GM13976 (cell line): ENCODE measurements around the gene COTL1.

ENCODE experiments used
- DNase-seq: peaks from one replicate; pipeline ENCODE4 v3.0.0; 2012; ENCODE audit warnings: low spot score
- CTCF ChIP-seq: IDR thresholded peaks from 2 replicates; pipeline ENCODE4 v1.5.1; 2012; ENCODE audit warnings: borderline replicate concordance, mild to moderate bottlenecking; ENCODE audit not compliant: insufficient read depth; ENCODE audit errors: extremely low read depth, missing control alignments, control extremely low read depth
- in situ Hi-C: fragments of 300-500 bp; cut with MboI; formaldehyde crosslinking; loops from one replicate; pipeline ENCODE4 v1.12.0; 2022; ENCODE audit warnings: low sequenced_read_pairs, mixed read lengths, inconsistent platforms; ENCODE audit not compliant: unreplicated experiment

COTL1 gene

DNA sequence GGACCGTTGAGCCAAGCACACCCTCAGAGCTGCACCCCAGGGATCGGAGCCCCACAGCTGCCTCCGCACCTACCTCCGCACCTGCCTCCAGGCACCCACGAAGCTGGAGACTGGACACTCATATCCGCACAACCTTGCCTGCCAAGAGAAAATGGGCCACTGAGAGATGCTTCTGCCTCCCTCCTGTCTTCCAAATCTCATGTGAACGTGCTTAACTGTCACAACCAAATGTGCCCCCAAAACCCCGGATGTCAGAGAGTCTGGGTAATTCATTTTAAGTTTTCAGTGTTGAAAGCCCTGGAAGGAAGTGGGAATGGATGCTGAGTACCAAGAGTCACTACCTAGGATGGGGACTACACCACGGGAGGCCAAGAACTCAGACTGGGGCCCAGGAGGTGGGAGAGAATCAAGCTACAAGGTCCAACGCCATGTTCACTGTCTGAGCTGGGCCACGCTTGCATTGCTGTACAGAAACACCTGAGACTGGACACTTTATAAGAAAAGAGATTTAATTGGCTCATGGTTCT, 63.9 kb downstream of the COTL1 start:
- in situ Hi-C loops: no loop called here
- no peak for TF ChIP-seq CTCF
- no peak for DNase-seq

- TF ChIP-seq CTCF: no peak
- in situ Hi-C loops: no loop called here
- DNase-seq: no peak
Observed at GRCh38 chr16:84552135-84552534, 65.7 kb downstream of the COTL1 start.

- TF ChIP-seq CTCF: no peak
- in situ Hi-C loops: no loop called here
- DNase-seq: no peak
Observed at GRCh38 chr16:84550096-84550495, 67.8 kb downstream of the COTL1 start.

GRCh38 chr16:84548971-84549844, 68.7 kb downstream of the COTL1 start:
- no peak for DNase-seq
- no peak for TF ChIP-seq CTCF
- in situ Hi-C loops: no loop called here

DNA sequence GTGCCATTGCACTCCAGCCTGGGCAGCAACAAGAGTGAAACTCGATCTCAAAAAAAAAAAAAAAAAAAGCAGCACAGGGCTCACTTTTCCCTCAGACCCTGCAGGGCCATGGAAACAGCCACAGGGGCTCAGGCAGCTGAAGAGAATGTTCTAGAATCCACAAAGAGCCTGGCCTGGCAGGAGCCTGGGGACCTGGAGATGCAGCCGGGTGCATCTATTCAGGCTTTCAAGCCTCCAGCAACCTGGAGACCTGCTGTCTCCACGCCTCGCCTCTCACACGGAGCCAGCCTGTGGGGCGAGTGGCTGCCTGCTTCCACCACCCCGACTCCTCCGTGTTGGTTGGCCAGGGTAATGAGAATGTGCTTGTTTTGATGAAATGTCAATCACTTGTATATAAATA, 69.4 kb downstream of the COTL1 start:
- no peak for DNase-seq
- in situ Hi-C loops: no loop called here
- no peak for TF ChIP-seq CTCF

GRCh38 chr16:84547546-84548061, 70.3 kb downstream of the COTL1 start:
- TF ChIP-seq CTCF: no peak
- DNase-seq: no peak
- in situ Hi-C loops: no loop called here
